Measurements from ENCODE around the gene BRMS1.
"Not testable (repeated sequence)": the region's sequence is repeated elsewhere in the genome, so short reads cannot be mapped to it uniquely, and the experiment has no call there.

The BRMS1 gene

DNA sequence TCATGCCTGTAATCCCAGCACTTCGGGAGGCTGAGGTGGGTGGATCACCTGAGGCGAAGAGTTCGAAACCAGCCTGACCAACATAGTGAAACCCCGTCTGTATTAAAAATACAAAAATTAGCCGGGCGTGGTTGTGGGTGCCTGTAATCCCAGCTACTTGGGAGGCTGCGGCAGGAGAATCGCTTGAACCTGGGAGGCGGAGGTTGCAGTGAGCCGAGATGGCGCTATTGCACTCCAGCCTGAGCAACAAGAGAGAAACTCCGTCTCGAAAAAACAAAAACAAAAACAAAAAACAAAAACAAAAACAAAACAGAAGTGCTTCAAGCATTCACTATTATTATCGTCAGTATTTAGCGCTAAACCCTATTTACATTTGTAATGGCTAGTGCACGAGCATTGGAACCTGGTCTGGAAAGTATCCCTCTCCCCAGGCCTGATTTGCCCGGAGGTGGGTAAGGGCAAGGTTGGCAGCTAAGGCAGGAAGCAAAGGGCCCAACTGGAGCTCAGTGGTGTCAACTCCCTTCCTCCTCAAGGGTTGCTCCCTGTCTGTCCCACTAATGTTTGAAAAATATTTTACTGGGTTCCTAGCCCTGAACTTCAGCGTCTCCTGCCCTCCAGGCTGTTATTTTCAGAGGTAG lies 34.0 kb downstream of the BRMS1 start:
- not testable (repeated sequence) for ATAC-seq (replicated peaks); DNase-seq; H3K4me3 Mint-ChIP-seq; H3K9me3 Mint-ChIP-seq
- H3K4me1 Mint-ChIP-seq (ENCODE audit: low read depth in 2 of 2), result peaks cover 12 to 16% of the 10 kb centered on the region in 2 donors
- peak overlapping the region in 1 of 2 donors; percentile 97 for H3K27ac Mint-ChIP-seq
- peaks cover 0 to 11% of the 10 kb centered on the region in 2 donors for H3K27me3 Mint-ChIP-seq
- peaks cover 18% of the 10 kb centered on the region for H3K36me3 Mint-ChIP-seq (ENCODE audit: insufficient read depth)

DNA sequence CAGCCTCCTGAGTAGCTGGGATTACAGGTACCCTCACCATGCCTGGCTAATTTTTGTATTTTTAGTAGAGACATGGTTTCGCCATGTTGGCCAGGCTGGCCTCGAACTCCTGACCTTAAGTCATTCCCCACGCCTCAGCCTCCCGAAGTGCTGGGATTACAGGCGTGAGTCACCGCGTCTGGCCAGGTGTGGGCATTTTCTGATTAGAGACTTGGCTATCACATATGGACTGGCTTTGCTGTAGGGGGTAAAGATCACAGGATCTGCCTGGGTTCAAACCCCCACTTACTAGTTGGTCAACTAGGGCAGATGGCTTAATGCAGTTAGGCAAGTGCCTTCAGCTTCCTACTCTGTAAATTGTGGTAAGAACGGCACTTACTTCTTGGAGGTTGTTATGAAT lies 34.6 kb downstream of the BRMS1 start:
- Mint-ChIP-seq H3K4me3 (no peak overlapping the region), H3K9me3 (no peaks in the 10 kb centered on the region), H3K27me3 (peaks cover 0 to 11% of the 10 kb centered on the region in 2 donors), H3K36me3 (ENCODE audit: insufficient read depth) (peaks cover 15% of the 10 kb centered on the region), H3K4me1 (ENCODE audit: low read depth in 2 of 2) (peaks cover 7 to 13% of the 10 kb centered on the region in 2 donors), H3K27ac (no peak overlapping the region)
- ATAC-seq (replicated peaks) (no peak), DNase-seq (no peak)

DNA sequence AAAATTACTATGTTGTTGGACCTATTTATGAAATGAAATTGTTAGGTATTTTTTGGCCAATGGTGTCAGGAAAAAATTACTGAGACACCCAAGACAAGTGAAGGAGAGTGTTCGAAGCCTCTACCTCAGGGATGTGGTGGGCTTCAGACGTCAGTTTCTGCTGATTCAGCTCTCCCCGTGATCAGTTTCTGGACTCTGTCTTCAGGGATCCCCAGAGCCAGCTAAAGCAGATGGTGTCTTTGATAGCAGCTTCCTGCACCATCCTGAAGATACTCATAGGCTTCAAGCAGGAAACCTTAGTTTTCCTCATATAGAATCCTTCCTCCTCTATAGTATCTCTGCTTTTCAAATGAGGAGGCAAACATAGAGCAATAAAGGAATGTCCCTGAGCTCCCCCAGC lies 35.4 kb downstream of the BRMS1 start:
- peaks cover 13% of the 10 kb centered on the region for H3K36me3 Mint-ChIP-seq (ENCODE audit: insufficient read depth)
- H3K27me3 Mint-ChIP-seq, result peaks cover 0 to 19% of the 10 kb centered on the region in 2 donors
- no peak overlapping the region for H3K4me3 Mint-ChIP-seq
- H3K9me3 Mint-ChIP-seq, result no peaks in the 10 kb centered on the region
- no peak for DNase-seq
- ATAC-seq (replicated peaks), result no peak
- no peak overlapping the region for H3K27ac Mint-ChIP-seq
- peaks cover 6 to 9% of the 10 kb centered on the region in 2 donors for H3K4me1 Mint-ChIP-seq (ENCODE audit: low read depth in 2 of 2)

DNA sequence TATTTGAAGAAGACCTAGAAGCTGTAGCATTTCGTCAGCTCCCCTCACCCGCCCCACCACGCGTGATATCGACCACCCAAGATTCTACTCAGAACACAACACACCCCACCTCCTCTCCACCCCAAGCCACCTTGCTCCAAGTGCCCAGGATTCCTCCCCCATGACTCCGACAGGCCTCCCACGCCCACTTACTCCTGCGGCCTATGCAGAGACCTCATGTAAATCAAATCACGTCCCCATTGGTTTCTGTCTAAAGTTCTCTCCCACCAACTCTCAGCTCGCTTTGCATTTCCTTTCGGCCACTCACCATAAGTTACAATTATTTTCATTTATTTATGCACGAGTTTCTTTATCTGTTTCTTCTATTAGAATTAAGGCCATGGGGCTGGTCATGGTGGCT lies 42.2 kb downstream of the BRMS1 start:
- H3K36me3 Mint-ChIP-seq (ENCODE audit: insufficient read depth), result no peaks in the 10 kb centered on the region

DNA sequence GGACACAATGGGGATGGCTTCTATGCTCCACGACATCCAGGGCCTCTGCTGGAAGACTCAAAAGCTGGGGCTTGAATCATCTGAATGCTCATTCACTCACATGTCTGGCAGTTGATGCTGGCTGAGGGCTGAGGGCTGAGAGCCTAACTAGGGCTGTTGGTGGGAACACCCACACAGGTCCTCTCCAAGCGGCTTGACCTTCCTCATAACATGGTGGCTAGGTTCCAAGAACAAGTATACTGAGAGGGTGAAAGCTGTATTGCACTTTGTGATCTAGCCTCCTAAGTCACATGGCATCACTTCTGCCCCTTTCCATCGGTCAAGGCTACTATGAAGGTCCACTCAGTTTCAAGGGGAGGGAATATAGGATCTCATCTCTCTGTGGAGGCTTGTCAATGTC lies 45.7 kb downstream of the BRMS1 start:
- ATAC-seq (replicated peaks) (no peak), DNase-seq (no peak)
- Mint-ChIP-seq H3K36me3 (ENCODE audit: insufficient read depth) (no peaks in the 10 kb centered on the region), H3K27me3 (peaks cover 0 to 17% of the 10 kb centered on the region in 2 donors), H3K9me3 (no peaks in the 10 kb centered on the region), H3K4me3 (no peak overlapping the region), H3K27ac (no peak overlapping the region), H3K4me1 (ENCODE audit: low read depth in 2 of 2) (no peaks in the 10 kb centered on the region)

More for the DNA sequence above, 42.2 kb downstream of the BRMS1 start:
- ATAC-seq (replicated peaks) (no peak), DNase-seq (no peak)
- Mint-ChIP-seq H3K9me3 (no peaks in the 10 kb centered on the region), H3K4me1 (ENCODE audit: low read depth in 2 of 2) (no peaks in the 10 kb centered on the region), H3K27me3 (peaks cover 0 to 15% of the 10 kb centered on the region in 2 donors), H3K4me3 (no peak overlapping the region), H3K27ac (no peak overlapping the region)

DNA sequence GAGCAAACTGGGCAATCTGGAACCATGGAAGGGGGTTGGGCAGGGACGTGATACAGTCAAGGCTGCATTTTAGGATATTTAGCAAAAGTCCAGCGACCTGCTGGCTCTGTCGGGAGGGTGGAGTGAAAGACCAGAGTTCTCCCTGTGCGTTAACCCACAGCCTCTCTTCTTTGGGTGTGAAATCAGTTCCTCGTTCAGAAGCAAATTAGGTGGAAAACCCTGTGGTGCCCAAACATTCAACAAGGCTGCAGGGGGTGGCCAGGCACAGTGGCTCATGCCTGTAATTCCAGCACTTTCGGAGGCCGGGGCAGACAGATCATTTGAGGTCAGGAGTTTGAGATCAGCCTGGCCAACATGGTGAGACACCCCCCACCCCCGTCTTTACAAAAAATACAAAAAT lies 47.3 kb downstream of the BRMS1 start:
- H3K4me3 Mint-ChIP-seq, result no peak overlapping the region

DNA sequence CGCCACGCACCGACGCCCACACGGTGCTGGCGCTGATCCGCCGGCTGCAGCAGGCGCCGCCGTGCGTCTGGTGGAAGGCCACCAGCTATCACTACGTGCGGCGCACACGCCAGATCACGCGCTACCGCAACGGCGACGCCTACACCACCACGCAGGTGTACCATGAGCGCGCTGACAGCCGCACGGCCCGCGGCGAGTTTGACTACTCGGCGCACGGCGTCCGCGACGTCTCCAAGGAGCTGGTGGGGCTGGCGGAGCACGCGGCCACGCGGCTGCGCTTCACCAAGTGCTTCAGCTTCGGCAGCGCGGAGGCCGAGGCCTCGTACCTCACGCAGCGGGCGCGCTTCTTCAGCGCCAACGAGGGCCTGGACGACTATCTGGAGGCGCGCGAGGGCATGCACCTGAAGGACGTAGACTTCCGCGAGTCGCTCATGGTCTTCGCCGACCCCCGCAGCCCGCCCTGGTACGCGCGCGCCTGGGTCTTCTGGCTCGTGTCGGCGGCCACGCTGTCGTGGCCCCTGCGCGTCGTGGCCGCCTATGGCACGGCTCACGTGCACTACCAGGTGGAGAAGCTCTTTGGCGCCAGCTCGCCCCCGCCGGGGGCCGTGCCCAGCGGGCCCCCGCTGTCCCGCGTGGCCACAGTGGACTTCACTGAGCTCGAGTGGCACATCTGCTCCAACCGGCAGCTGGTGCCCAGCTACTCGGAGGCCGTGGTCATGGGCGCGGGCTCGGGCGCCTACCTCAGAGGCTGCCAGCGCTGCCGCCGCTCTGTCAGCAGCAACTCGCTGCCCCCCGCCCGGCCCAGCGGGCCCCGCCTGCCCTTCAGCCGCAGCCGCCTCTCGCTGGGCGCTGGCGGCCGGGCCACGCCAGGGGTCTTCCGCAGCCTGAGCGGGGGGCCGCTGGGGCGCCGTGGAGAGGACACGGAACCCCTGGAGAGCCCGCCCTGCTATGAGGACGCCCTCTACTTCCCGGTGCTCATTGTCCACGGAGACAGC lies 50.0 kb downstream of the BRMS1 start:
- H3K4me3 Mint-ChIP-seq, result no peak overlapping the region
- peaks cover 16 to 18% of the 10 kb centered on the region in 2 donors for H3K4me1 Mint-ChIP-seq (ENCODE audit: low read depth in 2 of 2)
- H3K27me3 Mint-ChIP-seq, result peaks cover 16 to 36% of the 10 kb centered on the region in 2 donors
- ATAC-seq (replicated peaks), result no peak
- H3K36me3 Mint-ChIP-seq (ENCODE audit: insufficient read depth), result no peaks in the 10 kb centered on the region
- H3K9me3 Mint-ChIP-seq, result no peaks in the 10 kb centered on the region
- DNase-seq, result no peak
- H3K27ac Mint-ChIP-seq, result no peak overlapping the region

More for the DNA sequence above, 47.3 kb downstream of the BRMS1 start:
- H3K27ac Mint-ChIP-seq, result no peak overlapping the region
- no peaks in the 10 kb centered on the region for H3K9me3 Mint-ChIP-seq
- ATAC-seq (replicated peaks) (no peak), DNase-seq (no peak)
- no peaks in the 10 kb centered on the region for H3K36me3 Mint-ChIP-seq (ENCODE audit: insufficient read depth)
- peaks cover 12 to 30% of the 10 kb centered on the region in 2 donors for H3K27me3 Mint-ChIP-seq
- peaks cover 4 to 7% of the 10 kb centered on the region in 2 donors for H3K4me1 Mint-ChIP-seq (ENCODE audit: low read depth in 2 of 2)

DNA sequence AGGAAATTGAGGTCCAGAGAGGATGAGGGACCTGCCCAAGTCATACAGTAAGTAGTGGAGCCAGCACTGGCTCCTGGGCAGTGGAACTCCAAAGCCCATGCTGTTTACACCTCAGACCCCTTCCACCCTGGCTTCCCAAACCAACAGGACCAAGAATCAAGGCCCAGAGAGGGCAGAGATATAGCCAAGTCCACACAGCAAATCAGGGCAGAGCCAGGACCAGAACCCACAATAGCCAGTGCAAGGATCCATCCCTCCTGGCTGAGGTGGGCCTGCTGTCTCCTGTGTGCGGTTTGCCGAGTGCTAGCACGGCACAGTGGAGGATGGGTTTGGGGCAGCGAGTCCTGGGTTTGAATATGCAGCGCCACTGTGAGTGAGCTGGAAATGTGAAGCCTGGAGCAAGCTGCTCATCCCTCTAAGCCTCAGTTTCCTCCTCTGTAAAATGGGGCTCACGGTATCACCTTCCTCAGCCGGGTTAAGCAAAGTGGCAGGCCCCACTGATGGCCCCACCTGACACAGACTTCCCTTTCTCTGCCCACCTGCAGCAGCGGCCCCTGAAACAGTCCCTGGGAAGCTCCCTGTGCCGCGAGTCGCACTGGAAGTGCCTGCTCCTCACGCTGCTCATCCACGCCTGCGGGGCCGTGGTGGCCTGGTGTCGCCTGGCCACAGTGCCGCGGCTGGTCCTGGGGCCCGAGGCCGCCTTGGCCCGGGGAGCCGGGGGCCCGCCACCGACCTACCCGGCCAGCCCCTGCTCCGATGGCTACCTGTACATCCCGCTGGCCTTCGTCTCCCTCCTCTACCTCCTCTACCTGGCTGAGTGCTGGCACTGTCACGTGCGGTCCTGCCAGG lies 50.9 kb downstream of the BRMS1 start:
- H3K27me3 Mint-ChIP-seq, result peaks cover 16 to 36% of the 10 kb centered on the region in 2 donors
- DNase-seq (no peak), ATAC-seq (replicated peaks) (no peak)
- no peak overlapping the region for H3K27ac Mint-ChIP-seq
- H3K4me3 Mint-ChIP-seq, result peak overlapping the region in 1 of 2 donors; percentile 49
- H3K36me3 Mint-ChIP-seq (ENCODE audit: insufficient read depth), result peaks cover 4% of the 10 kb centered on the region
- H3K9me3 Mint-ChIP-seq, result no peaks in the 10 kb centered on the region
- H3K4me1 Mint-ChIP-seq (ENCODE audit: low read depth in 2 of 2), result peaks cover 25 to 27% of the 10 kb centered on the region in 2 donors

DNA sequence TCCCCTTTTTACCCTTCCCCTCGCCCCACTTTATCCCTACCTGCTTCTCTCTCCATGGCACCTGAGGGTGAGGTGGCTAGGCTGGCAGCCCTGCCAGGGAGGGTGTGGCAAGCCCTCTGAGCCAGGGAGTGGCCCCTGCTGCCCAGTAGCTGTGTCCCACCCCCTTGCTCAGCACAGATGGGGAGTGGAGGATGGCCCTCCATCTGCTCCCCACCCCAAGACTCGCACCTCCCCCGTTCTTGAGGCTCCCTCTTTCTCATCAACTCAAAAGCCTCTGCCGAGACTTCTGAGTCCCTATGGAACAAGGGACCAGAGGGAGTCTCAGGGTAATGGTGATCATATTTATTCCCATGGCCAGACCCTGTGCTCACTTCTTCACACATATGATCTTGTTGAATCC lies 51.6 kb downstream of the BRMS1 start:
- H3K9me3 Mint-ChIP-seq, result no peaks in the 10 kb centered on the region
- H3K4me1 Mint-ChIP-seq (ENCODE audit: low read depth in 2 of 2), result peaks cover 28 to 29% of the 10 kb centered on the region in 2 donors
- no peak overlapping the region for H3K27ac Mint-ChIP-seq
- peaks cover 7% of the 10 kb centered on the region for H3K36me3 Mint-ChIP-seq (ENCODE audit: insufficient read depth)
- peaks cover 16 to 36% of the 10 kb centered on the region in 2 donors for H3K27me3 Mint-ChIP-seq
- ATAC-seq (replicated peaks) (no peak), DNase-seq (no peak)
- H3K4me3 Mint-ChIP-seq, result peak overlapping the region; percentile 49 to 59

DNA sequence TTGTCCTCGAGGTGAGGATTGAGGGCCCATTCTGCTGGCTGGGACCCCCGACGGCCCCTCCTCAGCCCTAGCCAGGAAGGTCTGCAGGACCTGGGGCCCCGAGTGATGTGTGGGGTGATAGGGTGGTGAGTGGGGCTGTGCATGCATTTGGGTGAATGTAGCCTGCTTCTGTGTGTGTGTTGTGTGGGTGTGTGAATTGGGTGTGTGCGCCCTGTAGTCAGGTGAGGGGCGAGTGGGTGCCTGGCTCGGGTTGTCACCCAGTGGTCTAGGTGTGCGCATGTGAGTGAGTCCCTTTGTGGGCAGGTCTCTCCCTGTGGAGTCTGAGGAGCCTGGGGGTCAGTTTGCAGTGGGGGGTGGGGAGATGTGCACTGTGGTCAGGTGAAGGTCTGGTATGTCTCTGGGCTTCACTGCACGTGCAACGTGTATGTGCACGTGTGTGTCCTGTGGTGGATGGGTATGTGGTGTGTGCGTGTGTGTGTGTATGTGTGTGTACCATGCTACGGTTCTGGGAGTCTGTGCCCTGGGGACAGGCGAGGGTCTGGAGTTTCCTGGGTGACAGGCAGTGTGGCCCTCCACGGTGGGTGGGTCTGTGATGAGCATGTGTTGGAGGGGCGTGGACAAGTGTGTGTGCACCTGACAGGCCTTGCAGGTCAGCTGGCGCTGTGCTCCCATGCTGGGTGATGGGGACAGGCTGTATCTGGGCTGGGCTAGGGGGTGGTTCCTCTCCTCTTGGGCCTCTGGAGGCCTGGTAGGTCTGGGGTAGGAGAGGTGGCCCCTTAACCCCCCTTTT lies 52.2 kb downstream of the BRMS1 start:
- ATAC-seq (replicated peaks) (no peak), DNase-seq (no peak)
- H3K27ac Mint-ChIP-seq, result peak overlapping the region in 1 of 2 donors; percentile 35
- peaks cover 31 to 35% of the 10 kb centered on the region in 2 donors for H3K4me1 Mint-ChIP-seq (ENCODE audit: low read depth in 2 of 2)
- no peaks in the 10 kb centered on the region for H3K9me3 Mint-ChIP-seq
- H3K4me3 Mint-ChIP-seq, result peak overlapping the region; percentile 32 to 37
- peaks cover 16 to 36% of the 10 kb centered on the region in 2 donors for H3K27me3 Mint-ChIP-seq
- H3K36me3 Mint-ChIP-seq (ENCODE audit: insufficient read depth), result peaks cover 13% of the 10 kb centered on the region

DNA sequence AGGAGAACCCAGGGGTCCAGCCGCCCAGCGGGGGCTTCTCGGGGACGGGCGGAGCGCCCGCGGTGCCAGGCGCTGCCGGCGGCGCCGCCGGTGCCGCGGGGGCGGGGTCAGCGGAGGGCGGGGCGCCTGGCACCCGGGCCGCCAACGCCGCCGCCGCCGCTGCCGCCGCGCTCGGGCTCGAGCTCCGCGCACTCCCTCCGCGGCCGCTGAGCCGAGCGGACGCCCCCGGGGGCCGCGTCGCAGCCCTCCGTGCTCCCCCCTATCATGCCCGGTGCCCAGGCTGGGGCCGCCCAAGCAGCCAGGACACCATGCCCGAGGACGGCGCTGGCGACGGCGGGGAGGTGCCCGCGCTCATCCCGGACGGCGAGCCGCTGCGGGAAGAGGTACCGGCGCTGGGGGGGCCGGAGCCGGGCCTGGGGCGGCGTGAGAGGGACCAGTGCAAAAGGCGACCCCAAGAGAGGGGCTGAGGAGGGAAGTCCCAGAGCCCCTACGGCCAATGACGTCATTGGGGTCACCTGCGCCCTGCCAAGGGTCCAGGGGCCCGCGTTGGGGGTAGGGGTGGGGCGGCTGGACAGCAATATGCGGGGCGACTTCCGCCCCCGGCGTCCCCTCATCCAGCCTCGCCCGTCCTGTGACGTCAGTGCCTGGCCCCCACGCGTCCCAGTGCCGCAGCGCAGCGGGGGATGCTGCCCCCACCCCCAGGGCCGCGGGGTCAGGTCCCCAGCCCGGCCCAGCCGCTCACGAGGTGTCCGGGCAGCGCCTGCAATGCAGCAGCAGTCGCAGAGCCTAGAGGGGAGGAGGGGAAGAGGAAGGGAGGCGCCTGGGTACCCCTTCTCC lies 53.0 kb downstream of the BRMS1 start, which contains the start of gene TMEM151A:
Gene TMEM151A, plus strand, starts transcription at position 189 of the 837 bp plus-strand sequence. Its CDS starts 120 bp downstream, at position 309.
- peaks cover 16% of the 10 kb centered on the region for H3K36me3 Mint-ChIP-seq (ENCODE audit: insufficient read depth)
- H3K4me1 Mint-ChIP-seq (ENCODE audit: low read depth in 2 of 2), result peaks cover 31 to 35% of the 10 kb centered on the region in 2 donors
- H3K9me3 Mint-ChIP-seq, result no peaks in the 10 kb centered on the region
- H3K4me3 Mint-ChIP-seq, result peak within 1 kb of the TSS; percentile 87 to 89
- ATAC-seq (replicated peaks) (no peak), DNase-seq (no peak)
- H3K27me3 Mint-ChIP-seq, result peaks cover 16 to 36% of the 10 kb centered on the region in 2 donors
- peak within 1 kb of the TSS in 1 of 2 donors; percentile 35 for H3K27ac Mint-ChIP-seq
